Sigmoid colon (tissue), 7 donors: Measurements from ENCODE around the gene ICE2. TPM values are rescaled to one million over a fixed set of nuclear protein-coding genes. Genes with fewer than 3 reads are reported as not detected.

Experiments used
- DNase-seq: peaks from one replicate; pipeline ENCODE4 v3.0.0-alpha.2; 2019
- H3K27ac ChIP-seq, 4 donors: fragments of 200-600 bp; sonication (generic); one replicate each; pipeline ENCODE4 v1.5.1; 2016 to 2019; ENCODE audit warnings: mild to moderate bottlenecking in 1 of 4
- H3K27me3 ChIP-seq, 3 donors: fragments of 200-600 bp; sonication (generic); one replicate each; pipeline ENCODE4 v1.5.1; 2019; ENCODE audit warnings: mild to moderate bottlenecking in 1 of 3
- H3K36me3 ChIP-seq, 4 donors: fragments of 200-600 bp; sonication (generic); one replicate each; pipeline ENCODE4 v1.5.1; 2016 to 2019
- H3K4me1 ChIP-seq, 4 donors: fragments of 200-600 bp; sonication (generic); one replicate each; pipeline ENCODE4 v1.5.1; 2017 to 2019
- H3K4me3 ChIP-seq, 4 donors: fragments of 200-600 bp; sonication (generic); one replicate each; pipeline ENCODE4 v1.5.1; 2017 to 2019; ENCODE audit warnings: mild to moderate bottlenecking in 2 of 4, moderate library complexity in 1 of 4
- H3K9me3 ChIP-seq, 4 donors: fragments of 200-600 bp in 3 of 4; sonication (generic) in 3 of 4; one replicate each; pipeline versions ENCODE4 v1.5.1 to v1.6.1; 2013 to 2019
- CTCF ChIP-seq, 4 experiments: fragments of 450-650 bp in 3 of 4; fragments of 200-600 bp in 1 of 4; IDR thresholded peaks; one replicate each; pipeline ENCODE4 v1.5.1; 2016 to 2019; ENCODE audit warnings: antibody characterized with exemption in 4 of 4, mild to moderate bottlenecking in 3 of 4, moderate library complexity in 2 of 4
- EP300 ChIP-seq, 4 donors: sonication (generic); formaldehyde crosslinking; IDR thresholded peaks; one replicate each; pipeline ENCODE4 v1.6.1; 2017; ENCODE audit warnings: antibody characterized with exemption in 4 of 4
- POLR2A ChIP-seq, 2 donors: fragments of 450-650 bp; IDR thresholded peaks; one replicate each; pipeline ENCODE4 v1.6.1; 2016; ENCODE audit warnings: antibody characterized with exemption in 2 of 2, mild to moderate bottlenecking in 2 of 2, moderate library complexity in 2 of 2
- POLR2AphosphoS5 ChIP-seq, 4 donors: sonication (generic); formaldehyde crosslinking; IDR thresholded peaks; one replicate each; pipeline ENCODE4 v1.6.1; 2017; ENCODE audit warnings: antibody characterized with exemption in 4 of 4
- WGBS, 2 donors: extraction: QIAGEN DNeasy Blood & Tissue Kit; methylation state at CpG; one replicate each; pipeline ENCODE4 v1.1.7; 2013; 5-methylcytosine and 5-hydroxymethylcytosine counted together
- intact Hi-C: fragments of 100-400 bp; cut with DNase I; formaldehyde crosslinking; loops from one replicate; pipeline ENCODE4 v1.15.1; 2023
- polyA plus RNA-seq, 3 donors: library from polyadenylated mRNA; stranded (reverse); fragments of 200-250 nt; gene quantifications; one replicate each; pipeline ENCODE4 v1.2.3, GENCODE V29; 2013
- total RNA-seq, 4 donors: library from RNA; depleted of rRNA; stranded (reverse); fragments of >200 nt; gene quantifications; one replicate each; pipeline ENCODE4 v1.1.0, GENCODE V29; 2016
- donor health status: healthy with polysubstance abuse.
- donor health status: Bipolar disorder and iron deficiency.
- donor health status: healthy.

Gene ICE2
- total and polyA plus RNA-seq, 7 donors: 4.6 to 40.3 (median 30.0) TPM

GRCh38 chr15:60525341-60526039 lies 46.5 kb upstream of the ICE2 start:
- no peak overlapping the region for H3K27ac ChIP-seq
- no peaks in the 10 kb centered on the region for H3K9me3 ChIP-seq
- intact Hi-C loops: no loop called here
- no peaks in the 10 kb centered on the region for H3K27me3 ChIP-seq
- H3K4me1 ChIP-seq: peaks cover 0 to 11% (median 0%) of the 10 kb centered on the region in 4 donors
- DNase-seq: no peak
- no peak overlapping the region for H3K4me3 ChIP-seq
- 80 to 91% methylated on average over 4 of the region's 4 CpGs for whole genome bisulfite sequencing, 2 donors
- TF ChIP-seq EP300 (IDR thresholded peaks at IDR 0.05) (no peak), POLR2AphosphoS5 (IDR thresholded peaks at IDR 0.05) (no peak), CTCF (IDR thresholded peaks at IDR 0.05) (no peak)
- no peaks in the 10 kb centered on the region for H3K36me3 ChIP-seq

- Histone ChIP-seq H3K4me1 (no peaks in the 10 kb centered on the region), H3K27me3 (no peaks in the 10 kb centered on the region), H3K9me3 (no peaks in the 10 kb centered on the region), H3K4me3 (no peak overlapping the region), H3K27ac (no peak overlapping the region), H3K36me3 (no peaks in the 10 kb centered on the region)
- no peak for DNase-seq
- intact Hi-C loops: loop anchor here (5.0 kb wide), 1 partner anchor 166 kb away; no protein-coding TSS in a partner anchor
- no peak for TF ChIP-seq EP300 (IDR thresholded peaks at IDR 0.05)
- TF ChIP-seq POLR2A (IDR thresholded peaks at IDR 0.05): no peak
- TF ChIP-seq POLR2AphosphoS5 (IDR thresholded peaks at IDR 0.05): no peak
- TF ChIP-seq CTCF (IDR thresholded peaks at IDR 0.05): no peak
- 45 to 55% methylated on average over 2 of the region's 2 CpGs for WGBS, 2 donors
Measured at GRCh38 chr15:60523056-60523455, 44.1 kb upstream of the ICE2 start.

- DNase-seq: no peak
- WGBS, 2 donors: 67 to 70% methylated on average over 8 of the region's 8 CpGs
Measured at GRCh38 chr15:60520825-60521368, 42.0 kb upstream of the ICE2 start.

GRCh38 chr15:60520013-60520824 lies 41.3 kb upstream of the ICE2 start:
- no peaks in the 10 kb centered on the region for H3K36me3 ChIP-seq
- no peak overlapping the region for H3K27ac ChIP-seq
- H3K4me3 ChIP-seq: no peak overlapping the region
- intact Hi-C loops: loop anchor here (5.0 kb wide), 1 partner anchor 163 kb away; no protein-coding TSS in a partner anchor
- H3K9me3 ChIP-seq: no peaks in the 10 kb centered on the region
- H3K27me3 ChIP-seq: no peaks in the 10 kb centered on the region
- DNase-seq: no peak
- no peaks in the 10 kb centered on the region for H3K4me1 ChIP-seq
- 69 to 72% methylated on average over 6 of the region's 6 CpGs for WGBS, 2 donors
- TF ChIP-seq POLR2AphosphoS5 (IDR thresholded peaks at IDR 0.05): no peak
- TF ChIP-seq CTCF (IDR thresholded peaks at IDR 0.05): no peak
- TF ChIP-seq POLR2A (IDR thresholded peaks at IDR 0.05): no peak
- TF ChIP-seq EP300 (IDR thresholded peaks at IDR 0.05): no peak

More at GRCh38 chr15:60520825-60521368, 42.0 kb upstream of the ICE2 start:
- H3K27me3 ChIP-seq: no peaks in the 10 kb centered on the region
- no peaks in the 10 kb centered on the region for H3K36me3 ChIP-seq
- no peaks in the 10 kb centered on the region for H3K4me1 ChIP-seq
- no peak overlapping the region for H3K4me3 ChIP-seq
- no peak overlapping the region for H3K27ac ChIP-seq
- no peaks in the 10 kb centered on the region for H3K9me3 ChIP-seq
- intact Hi-C loops: loop anchor here (5.0 kb wide), 1 partner anchor 164 kb away; no protein-coding TSS in a partner anchor
- TF ChIP-seq POLR2AphosphoS5 (IDR thresholded peaks at IDR 0.05): no peak
- TF ChIP-seq CTCF (IDR thresholded peaks at IDR 0.05): peak; percentile 36 to 85 (median 62)
- TF ChIP-seq POLR2A (IDR thresholded peaks at IDR 0.05): no peak
